ENCODE data around the gene DND1.
"Not testable (repeated sequence)": the region's sequence is repeated elsewhere in the genome, so short reads cannot be mapped to it uniquely, and the experiment has no call there.

Gene DND1

DNA sequence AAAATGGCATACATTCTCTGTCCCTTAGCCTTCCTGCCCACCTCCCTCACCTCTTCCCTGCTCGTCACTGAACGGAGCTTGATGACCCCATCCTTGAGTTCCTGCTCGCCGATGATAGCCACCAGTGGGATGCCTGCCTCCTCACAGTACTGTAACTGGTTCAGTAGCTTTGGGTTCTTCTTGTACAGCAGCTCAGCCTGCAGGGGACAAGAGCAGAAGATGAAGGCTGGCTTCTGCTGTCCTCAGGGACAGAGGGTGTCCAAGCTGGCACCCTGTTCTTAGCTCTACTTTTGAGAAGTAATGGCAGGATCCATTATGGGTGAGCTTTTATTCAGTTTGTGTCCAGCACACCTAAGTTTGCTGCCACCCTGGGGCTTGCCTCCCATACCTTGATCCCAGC is 1.3 kb upstream of the DND1 start:
- Histone ChIP-seq H3K27ac (ENCODE audit: low read length) (no peak overlapping the region), H3K4me3 (ENCODE audit: low read length) (no peak overlapping the region), H3K9ac (ENCODE audit: low read length) (no peak overlapping the region), H4K20me1 (ENCODE audit: insufficient read depth, low read length) (no peaks in the 10 kb centered on the region), H3K9me3 (ENCODE audit: insufficient read depth, low read length) (no peaks in the 10 kb centered on the region), H2AFZ (ENCODE audit: low read depth, low read length) (no peak overlapping the region), H3K27me3 (ENCODE audit: low read depth, low read length) (no peaks in the 10 kb centered on the region), H3K36me3 (replicated peaks; ENCODE audit: low read depth, low read length) (peaks cover 8% of the 10 kb centered on the region), H3K79me2 (ENCODE audit: low read length) (no peaks in the 10 kb centered on the region), H3K4me2 (ENCODE audit: low read length) (no peak overlapping the region), H3K4me1 (ENCODE audit: low read length) (no peaks in the 10 kb centered on the region)
- TF ChIP-seq, protein P1, sequence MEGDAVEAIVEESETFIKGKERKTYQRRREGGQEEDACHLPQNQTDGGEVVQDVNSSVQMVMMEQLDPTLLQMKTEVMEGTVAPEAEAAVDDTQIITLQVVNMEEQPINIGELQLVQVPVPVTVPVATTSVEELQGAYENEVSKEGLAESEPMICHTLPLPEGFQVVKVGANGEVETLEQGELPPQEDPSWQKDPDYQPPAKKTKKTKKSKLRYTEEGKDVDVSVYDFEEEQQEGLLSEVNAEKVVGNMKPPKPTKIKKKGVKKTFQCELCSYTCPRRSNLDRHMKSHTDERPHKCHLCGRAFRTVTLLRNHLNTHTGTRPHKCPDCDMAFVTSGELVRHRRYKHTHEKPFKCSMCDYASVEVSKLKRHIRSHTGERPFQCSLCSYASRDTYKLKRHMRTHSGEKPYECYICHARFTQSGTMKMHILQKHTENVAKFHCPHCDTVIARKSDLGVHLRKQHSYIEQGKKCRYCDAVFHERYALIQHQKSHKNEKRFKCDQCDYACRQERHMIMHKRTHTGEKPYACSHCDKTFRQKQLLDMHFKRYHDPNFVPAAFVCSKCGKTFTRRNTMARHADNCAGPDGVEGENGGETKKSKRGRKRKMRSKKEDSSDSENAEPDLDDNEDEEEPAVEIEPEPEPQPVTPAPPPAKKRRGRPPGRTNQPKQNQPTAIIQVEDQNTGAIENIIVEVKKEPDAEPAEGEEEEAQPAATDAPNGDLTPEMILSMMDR (IDR thresholded peaks at IDR 0.05; ENCODE audit: low read depth, low read length) = no peak
- no peak for TF ChIP-seq EZH2phosphoT487 (IDR thresholded peaks at IDR 0.05; ENCODE audit: low read depth)

DNA sequence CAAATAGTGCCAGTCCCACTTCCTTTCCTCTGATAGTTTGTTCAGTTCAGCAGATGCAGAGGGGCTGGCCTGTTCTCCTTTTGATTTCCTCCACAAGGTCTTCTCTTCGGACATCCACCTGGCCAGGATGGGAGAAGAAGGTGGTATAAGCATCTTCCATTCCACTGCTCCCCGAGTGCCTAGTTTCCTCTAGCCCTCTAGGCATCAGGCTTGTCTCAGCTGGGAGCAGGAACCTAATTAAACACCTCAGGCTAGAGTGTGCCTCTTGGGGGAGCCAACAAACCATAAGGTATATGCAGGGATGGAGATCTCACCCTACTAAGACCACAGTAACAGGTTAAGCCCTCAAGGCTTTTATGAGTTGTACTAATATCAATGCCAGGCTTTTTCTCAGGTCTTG is 835 bp upstream of the DND1 start:
- H3K4me3 ChIP-seq (ENCODE audit: low read length) = no peak overlapping the region
- TF ChIP-seq, protein P1 (IDR thresholded peaks at IDR 0.05; ENCODE audit: low read depth, low read length) = no peak
- no peak for TF ChIP-seq EZH2phosphoT487 (IDR thresholded peaks at IDR 0.05; ENCODE audit: low read depth)
- H3K9ac ChIP-seq (ENCODE audit: low read length) = no peak overlapping the region
- H4K20me1 ChIP-seq (ENCODE audit: insufficient read depth, low read length) = no peaks in the 10 kb centered on the region
- H3K4me2 ChIP-seq (ENCODE audit: low read length) = no peak overlapping the region
- H2AFZ ChIP-seq (ENCODE audit: low read depth, low read length) = no peak overlapping the region
- no peak overlapping the region for H3K27ac ChIP-seq (ENCODE audit: low read length)
- no peaks in the 10 kb centered on the region for H3K79me2 ChIP-seq (ENCODE audit: low read length)
- H3K9me3 ChIP-seq (ENCODE audit: insufficient read depth, low read length) = no peaks in the 10 kb centered on the region
- no peaks in the 10 kb centered on the region for H3K27me3 ChIP-seq (ENCODE audit: low read depth, low read length)
- H3K4me1 ChIP-seq (ENCODE audit: low read length) = no peaks in the 10 kb centered on the region
- peaks cover 8% of the 10 kb centered on the region for H3K36me3 ChIP-seq (replicated peaks; ENCODE audit: low read depth, low read length)

DNA sequence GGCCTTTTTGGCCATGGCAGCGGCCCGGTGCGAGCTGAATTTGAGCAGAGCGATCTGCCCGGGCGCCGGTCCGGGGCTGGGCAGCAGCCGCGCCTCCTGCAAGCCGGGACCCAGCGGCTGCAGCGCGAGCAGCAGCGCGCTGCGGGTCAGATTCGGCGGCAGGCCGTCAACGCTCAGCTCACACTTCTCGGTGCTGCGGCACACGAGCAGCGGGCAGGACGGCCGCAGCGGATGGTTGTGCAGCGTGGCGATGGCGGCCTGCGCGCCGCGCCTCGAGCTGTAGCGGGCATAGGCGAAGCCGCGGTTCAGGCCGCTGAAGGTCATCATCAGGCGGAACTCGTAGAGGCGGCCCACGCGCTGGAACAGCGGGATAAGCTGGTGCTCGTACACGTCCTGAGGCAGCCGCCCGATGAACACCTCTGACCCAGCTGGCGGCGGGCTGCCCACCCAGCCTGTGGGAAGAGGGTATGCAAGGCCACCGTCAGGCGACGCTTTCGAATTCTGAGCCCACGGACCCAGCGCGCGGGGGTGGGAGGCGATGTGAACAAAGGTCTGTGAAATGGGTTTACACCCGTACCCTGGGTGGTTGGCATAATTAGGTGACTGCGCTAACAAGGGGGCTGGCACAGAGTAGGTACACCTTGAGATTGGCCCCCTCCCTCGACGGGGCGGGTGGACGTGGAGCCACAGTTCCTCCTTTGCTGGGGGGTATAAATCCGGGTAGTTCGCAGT is 755 bp downstream of the DND1 start:
- H3K9ac ChIP-seq (ENCODE audit: low read length) = no peak overlapping the region
- no peak for TF ChIP-seq EZH2phosphoT487 (IDR thresholded peaks at IDR 0.05; ENCODE audit: low read depth)
- TF ChIP-seq, protein P1 (IDR thresholded peaks at IDR 0.05; ENCODE audit: low read depth, low read length) = no peak

DNA sequence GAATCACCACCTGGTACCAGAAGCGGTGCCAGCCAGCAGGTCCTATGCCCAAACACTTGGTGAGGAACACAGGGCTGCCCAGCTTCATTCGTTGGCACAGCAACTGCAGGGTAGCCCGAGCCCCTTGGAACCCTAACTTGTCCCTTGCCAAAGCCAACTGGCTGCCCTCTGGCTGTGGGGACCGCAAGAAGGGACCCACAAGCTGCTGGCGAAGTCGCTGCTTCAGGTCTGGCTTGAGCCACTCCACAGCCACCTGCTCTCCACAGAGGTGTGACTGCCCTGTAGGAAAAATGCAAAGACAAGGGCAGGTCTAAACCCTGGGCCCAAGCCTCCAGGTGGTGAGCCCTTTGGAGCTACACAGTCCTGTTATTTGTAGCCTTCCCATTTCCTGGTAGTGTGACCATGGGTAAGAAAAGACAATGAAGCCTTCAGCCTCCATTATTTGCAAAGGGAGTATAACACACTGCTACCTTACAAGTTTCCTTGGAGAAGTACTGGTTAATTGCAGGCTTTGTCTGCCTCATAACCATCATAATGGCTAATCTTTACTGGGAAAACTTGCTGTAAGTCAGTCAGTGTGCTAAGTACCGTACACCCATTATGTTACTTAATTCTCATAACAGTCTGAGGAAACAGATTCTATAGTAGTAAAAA is 1.8 kb downstream of the DND1 start:
- peaks cover 11% of the 10 kb centered on the region for H3K36me3 ChIP-seq (replicated peaks; ENCODE audit: low read depth, low read length)
- H3K9ac ChIP-seq (ENCODE audit: low read length) = no peak overlapping the region
- TF ChIP-seq, protein P1 (IDR thresholded peaks at IDR 0.05; ENCODE audit: low read depth, low read length) = no peak
- no peak for TF ChIP-seq EZH2phosphoT487 (IDR thresholded peaks at IDR 0.05; ENCODE audit: low read depth)
- H3K79me2 ChIP-seq (ENCODE audit: low read length) = peaks cover 3% of the 10 kb centered on the region; the same call in 1 of the 2 replicates
- no peaks in the 10 kb centered on the region for H4K20me1 ChIP-seq (ENCODE audit: insufficient read depth, low read length)
- no peak overlapping the region for H3K4me2 ChIP-seq (ENCODE audit: low read length)
- H3K27ac ChIP-seq (ENCODE audit: low read length) = no peak overlapping the region
- H3K27me3 ChIP-seq (ENCODE audit: low read depth, low read length) = no peaks in the 10 kb centered on the region
- H3K4me1 ChIP-seq (ENCODE audit: low read length) = no peaks in the 10 kb centered on the region
- H2AFZ ChIP-seq (ENCODE audit: low read depth, low read length) = no peak overlapping the region
- H3K4me3 ChIP-seq (ENCODE audit: low read length) = no peak overlapping the region
- no peaks in the 10 kb centered on the region for H3K9me3 ChIP-seq (ENCODE audit: insufficient read depth, low read length)

More for the DNA sequence above, 755 bp downstream of the DND1 start:
- no peaks in the 10 kb centered on the region for H4K20me1 ChIP-seq (ENCODE audit: insufficient read depth, low read length)
- H2AFZ ChIP-seq (ENCODE audit: low read depth, low read length) = no peak overlapping the region
- no peak overlapping the region for H3K4me2 ChIP-seq (ENCODE audit: low read length)
- H3K27ac ChIP-seq (ENCODE audit: low read length) = no peak overlapping the region
- H3K4me3 ChIP-seq (ENCODE audit: low read length) = no peak overlapping the region
- no peaks in the 10 kb centered on the region for H3K27me3 ChIP-seq (ENCODE audit: low read depth, low read length)
- H3K36me3 ChIP-seq (replicated peaks; ENCODE audit: low read depth, low read length) = peaks cover 8% of the 10 kb centered on the region
- no peaks in the 10 kb centered on the region for H3K79me2 ChIP-seq (ENCODE audit: low read length)
- H3K9me3 ChIP-seq (ENCODE audit: insufficient read depth, low read length) = no peaks in the 10 kb centered on the region
- H3K4me1 ChIP-seq (ENCODE audit: low read length) = no peaks in the 10 kb centered on the region

DNA sequence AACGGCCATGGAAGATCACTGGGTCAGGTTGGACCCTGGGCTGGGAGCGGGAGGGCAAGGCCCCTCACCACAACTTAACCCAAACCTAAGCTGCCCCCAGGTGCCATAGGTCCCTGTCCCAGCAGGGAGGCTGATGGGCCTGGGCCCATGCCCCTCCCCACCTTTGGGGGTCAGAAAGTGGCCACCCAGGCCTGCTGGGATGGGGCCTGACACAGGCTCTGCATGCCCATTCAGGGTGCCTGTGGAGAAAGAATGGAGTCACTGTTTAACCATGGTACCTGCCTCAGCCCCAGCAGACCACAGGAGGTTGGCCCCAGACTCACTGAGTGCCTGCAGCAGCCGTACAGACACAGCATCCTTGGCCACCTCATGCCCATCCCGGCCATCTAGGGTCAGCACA is 2.3 kb downstream of the DND1 start:
- H3K4me3 ChIP-seq (ENCODE audit: low read length); H3K9me3 ChIP-seq (ENCODE audit: insufficient read depth, low read length); H3K4me2 ChIP-seq (ENCODE audit: low read length); H3K4me1 ChIP-seq (ENCODE audit: low read length); H3K27ac ChIP-seq (ENCODE audit: low read length); H2AFZ ChIP-seq (ENCODE audit: low read depth, low read length); H3K36me3 ChIP-seq (replicated peaks; ENCODE audit: low read depth, low read length); H3K27me3 ChIP-seq (ENCODE audit: low read depth, low read length); H4K20me1 ChIP-seq (ENCODE audit: insufficient read depth, low read length); H3K9ac ChIP-seq (ENCODE audit: low read length); H3K79me2 ChIP-seq (ENCODE audit: low read length): not testable (repeated sequence)
